Measurements from ENCODE around the gene DOK5. TPM values are rescaled to one million over a fixed set of nuclear protein-coding genes. Genes with fewer than 3 reads are reported as not detected.

Gene DOK5
- total and polyA plus RNA-seq, 10 of the 15 experiments (the other 5 are each of a cell fraction or from before 2014, with no cell fraction given) = 0.03 TPM; not detected in 9

GRCh38 chr20:54600634-54601033 is 125.2 kb downstream of the DOK5 start:
- Histone ChIP-seq H3K9ac (ENCODE audit: control insufficient read depth, insufficient read depth, low read length) (no peak overlapping the region), H3K4me1 (ENCODE audit: control insufficient read depth, insufficient read depth, low read length) (no peaks in the 10 kb centered on the region), H4K20me1 (ENCODE audit: control insufficient read depth, insufficient read depth) (no peaks in the 10 kb centered on the region), H3K9me3 (replicated peaks; ENCODE audit: control insufficient read depth, insufficient read depth, low read length) (no peaks in the 10 kb centered on the region; the same call in 2 of the 3 replicates), H2AFZ (ENCODE audit: control insufficient read depth, low read depth, low read length) (no peak overlapping the region), H3K36me3 (ENCODE audit: control insufficient read depth in 2 of 2, insufficient read depth in 2 of 2, low read length in 1 of 2) (no peaks in the 10 kb centered on the region), H3K79me2 (ENCODE audit: control insufficient read depth, insufficient read depth, low read length) (no peaks in the 10 kb centered on the region), H3K27me3 (replicated peaks in 1 of 2; ENCODE audit: control insufficient read depth in 2 of 2, insufficient read depth in 2 of 2, low read length in 1 of 2) (no peaks in the 10 kb centered on the region), H3K4me2 (ENCODE audit: control insufficient read depth, insufficient read depth) (no peak overlapping the region), H3K27ac (ENCODE audit: control insufficient read depth, insufficient read depth) (no peak overlapping the region), H3K4me3 (no peak overlapping the region)
- 7% methylated on average over 3 of the region's 3 CpGs for WGBS (ENCODE audit: insufficient coverage, insufficient replicate concordance, low lambda C conversion rate, missing lambda C conversion rate)
- BruUV-seq (replicated peaks) = no TSS peak
- DNase-seq (ENCODE audit: low read depth, low spot score) = no peak
- POLR2A ChIA-PET = no interaction called here
- CTCF ChIA-PET = no interaction called here
- TF ChIP-seq, protein P1, sequence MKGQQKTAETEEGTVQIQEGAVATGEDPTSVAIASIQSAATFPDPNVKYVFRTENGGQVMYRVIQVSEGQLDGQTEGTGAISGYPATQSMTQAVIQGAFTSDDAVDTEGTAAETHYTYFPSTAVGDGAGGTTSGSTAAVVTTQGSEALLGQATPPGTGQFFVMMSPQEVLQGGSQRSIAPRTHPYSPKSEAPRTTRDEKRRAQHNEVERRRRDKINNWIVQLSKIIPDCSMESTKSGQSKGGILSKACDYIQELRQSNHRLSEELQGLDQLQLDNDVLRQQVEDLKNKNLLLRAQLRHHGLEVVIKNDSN (IDR thresholded peaks at IDR 0.05; ENCODE audit: borderline replicate concordance, extremely low read length, insufficient read depth, low read depth, low read length) = no peak
- TF ChIP-seq MEF2B (IDR thresholded peaks at IDR 0.05; ENCODE audit: partially characterized antibody, poor library complexity, severe bottlenecking) (no peak), SMAD5 (IDR thresholded peaks at IDR 0.05; ENCODE audit: low read depth) (no peak), NKRF (conservative IDR thresholded peaks at IDR 0.05) (no peak), HCFC1 (IDR thresholded peaks at IDR 0.05; ENCODE audit: low read length) (no peak), EP300 (IDR thresholded peaks at IDR 0.05; ENCODE audit: borderline replicate concordance in 1 of 2, control insufficient read depth in 1 of 2, low read depth in 2 of 2, low read length in 2 of 2) (no peak), RUNX3 (IDR thresholded peaks at IDR 0.05; ENCODE audit: low read length) (no peak)
- TF ChIP-seq, protein P2, sequence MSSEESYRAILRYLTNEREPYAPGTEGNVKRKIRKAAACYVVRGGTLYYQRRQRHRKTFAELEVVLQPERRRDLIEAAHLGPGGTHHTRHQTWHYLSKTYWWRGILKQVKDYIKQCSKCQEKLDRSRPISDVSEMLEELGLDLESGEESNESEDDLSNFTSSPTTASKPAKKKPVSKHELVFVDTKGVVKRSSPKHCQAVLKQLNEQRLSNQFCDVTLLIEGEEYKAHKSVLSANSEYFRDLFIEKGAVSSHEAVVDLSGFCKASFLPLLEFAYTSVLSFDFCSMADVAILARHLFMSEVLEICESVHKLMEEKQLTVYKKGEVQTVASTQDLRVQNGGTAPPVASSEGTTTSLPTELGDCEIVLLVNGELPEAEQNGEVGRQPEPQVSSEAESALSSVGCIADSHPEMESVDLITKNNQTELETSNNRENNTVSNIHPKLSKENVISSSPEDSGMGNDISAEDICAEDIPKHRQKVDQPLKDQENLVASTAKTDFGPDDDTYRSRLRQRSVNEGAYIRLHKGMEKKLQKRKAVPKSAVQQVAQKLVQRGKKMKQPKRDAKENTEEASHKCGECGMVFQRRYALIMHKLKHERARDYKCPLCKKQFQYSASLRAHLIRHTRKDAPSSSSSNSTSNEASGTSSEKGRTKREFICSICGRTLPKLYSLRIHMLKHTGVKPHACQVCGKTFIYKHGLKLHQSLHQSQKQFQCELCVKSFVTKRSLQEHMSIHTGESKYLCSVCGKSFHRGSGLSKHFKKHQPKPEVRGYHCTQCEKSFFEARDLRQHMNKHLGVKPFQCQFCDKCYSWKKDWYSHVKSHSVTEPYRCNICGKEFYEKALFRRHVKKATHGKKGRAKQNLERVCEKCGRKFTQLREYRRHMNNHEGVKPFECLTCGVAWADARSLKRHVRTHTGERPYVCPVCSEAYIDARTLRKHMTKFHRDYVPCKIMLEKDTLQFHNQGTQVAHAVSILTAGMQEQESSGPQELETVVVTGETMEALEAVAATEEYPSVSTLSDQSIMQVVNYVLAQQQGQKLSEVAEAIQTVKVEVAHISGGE (CRISPR knock-in tag; IDR thresholded peaks at IDR 0.05) = no peak
- TF ChIP-seq, protein P3, sequence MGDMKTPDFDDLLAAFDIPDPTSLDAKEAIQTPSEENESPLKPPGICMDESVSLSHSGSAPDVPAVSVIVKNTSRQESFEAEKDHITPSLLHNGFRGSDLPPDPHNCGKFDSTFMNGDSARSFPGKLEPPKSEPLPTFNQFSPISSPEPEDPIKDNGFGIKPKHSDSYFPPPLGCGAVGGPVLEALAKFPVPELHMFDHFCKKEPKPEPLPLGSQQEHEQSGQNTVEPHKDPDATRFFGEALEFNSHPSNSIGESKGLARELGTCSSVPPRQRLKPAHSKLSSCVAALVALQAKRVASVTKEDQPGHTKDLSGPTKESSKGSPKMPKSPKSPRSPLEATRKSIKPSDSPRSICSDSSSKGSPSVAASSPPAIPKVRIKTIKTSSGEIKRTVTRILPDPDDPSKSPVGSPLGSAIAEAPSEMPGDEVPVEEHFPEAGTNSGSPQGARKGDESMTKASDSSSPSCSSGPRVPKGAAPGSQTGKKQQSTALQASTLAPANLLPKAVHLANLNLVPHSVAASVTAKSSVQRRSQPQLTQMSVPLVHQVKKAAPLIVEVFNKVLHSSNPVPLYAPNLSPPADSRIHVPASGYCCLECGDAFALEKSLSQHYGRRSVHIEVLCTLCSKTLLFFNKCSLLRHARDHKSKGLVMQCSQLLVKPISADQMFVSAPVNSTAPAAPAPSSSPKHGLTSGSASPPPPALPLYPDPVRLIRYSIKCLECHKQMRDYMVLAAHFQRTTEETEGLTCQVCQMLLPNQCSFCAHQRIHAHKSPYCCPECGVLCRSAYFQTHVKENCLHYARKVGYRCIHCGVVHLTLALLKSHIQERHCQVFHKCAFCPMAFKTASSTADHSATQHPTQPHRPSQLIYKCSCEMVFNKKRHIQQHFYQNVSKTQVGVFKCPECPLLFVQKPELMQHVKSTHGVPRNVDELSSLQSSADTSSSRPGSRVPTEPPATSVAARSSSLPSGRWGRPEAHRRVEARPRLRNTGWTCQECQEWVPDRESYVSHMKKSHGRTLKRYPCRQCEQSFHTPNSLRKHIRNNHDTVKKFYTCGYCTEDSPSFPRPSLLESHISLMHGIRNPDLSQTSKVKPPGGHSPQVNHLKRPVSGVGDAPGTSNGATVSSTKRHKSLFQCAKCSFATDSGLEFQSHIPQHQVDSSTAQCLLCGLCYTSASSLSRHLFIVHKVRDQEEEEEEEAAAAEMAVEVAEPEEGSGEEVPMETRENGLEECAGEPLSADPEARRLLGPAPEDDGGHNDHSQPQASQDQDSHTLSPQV (IDR thresholded peaks at IDR 0.05) = no peak
- in situ Hi-C loops (cut with MboI) (no loop called here), intact Hi-C loops (cut with micrococcal nuclease; ENCODE audit: unreplicated experiment) (no loop called here)
- ATAC-seq = no peak
- RAD21 ChIA-PET (ENCODE audit: unreplicated experiment) = no interaction called here
- SMC1A ChIA-PET (ENCODE audit: uncharacterized antibody, unreplicated experiment) = no interaction called here
- FAIRE-seq = no peak
